ENCODE data around the gene RIMBP2. TPM values are rescaled to one million over a fixed set of nuclear protein-coding genes. Genes with fewer than 3 reads are reported as not detected.

RIMBP2 gene
- total RNA-seq, 4 donors from 2014 or later: not detected

- TF ChIP-seq CTCF (IDR thresholded peaks at IDR 0.05; ENCODE audit: low read depth): no peak
These were observed 113.8 kb downstream of the RIMBP2 start for GRCh38 chr12:130602251-130602650.

DNA sequence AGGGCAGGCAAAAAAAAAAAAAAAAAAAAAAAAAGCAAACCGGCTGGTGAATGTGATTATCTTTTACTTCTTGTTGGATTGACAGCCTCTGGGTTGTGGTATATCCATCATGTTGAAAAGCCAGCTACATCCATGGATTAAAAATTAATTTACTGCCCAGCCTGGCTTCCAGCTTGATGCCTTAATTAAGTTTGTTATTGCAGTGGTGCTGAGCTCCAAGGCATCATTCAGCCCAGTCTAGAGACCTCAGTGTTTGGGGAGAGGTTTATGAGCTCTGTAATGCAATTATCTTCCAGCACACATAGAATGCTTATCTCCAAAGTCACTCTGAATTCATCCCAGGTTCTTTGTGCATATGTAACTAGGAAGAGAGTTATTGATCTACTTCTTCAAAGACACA is 114.8 kb downstream of the RIMBP2 start:
- no peak for TF ChIP-seq CTCF (IDR thresholded peaks at IDR 0.05; ENCODE audit: low read depth)

DNA sequence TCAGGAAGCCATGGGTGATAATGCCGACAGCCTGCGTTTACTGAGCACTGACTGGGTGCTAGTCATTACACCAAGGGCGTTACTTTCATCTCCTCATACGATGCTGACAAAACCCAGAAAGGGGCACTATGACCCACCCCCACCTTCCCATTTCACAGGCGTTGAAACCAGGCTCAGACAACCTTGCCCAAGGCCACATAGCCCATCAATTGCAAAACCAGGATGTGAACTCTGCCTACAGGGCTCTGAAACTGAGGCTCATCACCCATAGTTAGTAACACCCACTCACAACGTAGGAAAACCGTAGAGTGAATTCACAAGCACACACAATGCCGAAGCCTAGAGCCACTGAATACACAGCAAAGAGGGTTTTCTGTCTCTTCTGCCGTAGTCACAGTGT is 119.9 kb downstream of the RIMBP2 start:
- TF ChIP-seq CTCF (IDR thresholded peaks at IDR 0.05; ENCODE audit: low read depth): no peak

- no peak for TF ChIP-seq CTCF (IDR thresholded peaks at IDR 0.05; ENCODE audit: low read depth)
These were observed 120.5 kb downstream of the RIMBP2 start for GRCh38 chr12:130595566-130595965.

DNA sequence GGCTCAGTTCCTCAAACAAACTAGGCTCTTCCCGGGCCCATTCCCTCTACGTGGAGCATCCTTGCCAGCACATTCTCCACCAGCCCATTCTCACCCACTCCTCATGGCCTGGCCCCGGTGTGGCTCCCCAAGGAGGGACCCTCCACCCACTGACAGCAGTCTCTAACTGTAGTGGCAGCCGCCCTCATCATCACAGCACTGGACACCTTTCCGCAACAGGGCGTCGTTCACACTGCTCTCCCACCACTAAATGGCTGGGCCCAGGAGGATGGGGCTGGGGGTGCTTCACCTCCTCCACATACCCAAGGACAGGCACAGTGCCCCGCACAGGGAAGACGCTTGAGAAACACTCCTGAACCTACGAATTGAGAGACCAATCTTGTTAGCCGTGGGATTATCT is 123.0 kb downstream of the RIMBP2 start:
- no peak for TF ChIP-seq CTCF (IDR thresholded peaks at IDR 0.05; ENCODE audit: low read depth)

GRCh38 chr12:130592641-130593040 is 123.5 kb downstream of the RIMBP2 start:
- TF ChIP-seq CTCF (IDR thresholded peaks at IDR 0.05; ENCODE audit: low read depth): no peak

GRCh38 chr12:130591736-130592135 is 124.4 kb downstream of the RIMBP2 start:
- TF ChIP-seq CTCF (IDR thresholded peaks at IDR 0.05; ENCODE audit: low read depth): no peak
